HG02884 (cell line): Measurements from ENCODE around the gene MCOLN1.
A peak's percentile ranks its signal among the peaks of the same experiment; 100 is the strongest.

Experiments used
- ATAC-seq: cut with Tn5 transposase; IDR thresholded peaks from one replicate; pipeline ENCODE4 v1.9.1; 2021; ENCODE audit warnings: mild to moderate bottlenecking, moderate library complexity; ENCODE audit not compliant: unreplicated experiment

The MCOLN1 gene

DNA sequence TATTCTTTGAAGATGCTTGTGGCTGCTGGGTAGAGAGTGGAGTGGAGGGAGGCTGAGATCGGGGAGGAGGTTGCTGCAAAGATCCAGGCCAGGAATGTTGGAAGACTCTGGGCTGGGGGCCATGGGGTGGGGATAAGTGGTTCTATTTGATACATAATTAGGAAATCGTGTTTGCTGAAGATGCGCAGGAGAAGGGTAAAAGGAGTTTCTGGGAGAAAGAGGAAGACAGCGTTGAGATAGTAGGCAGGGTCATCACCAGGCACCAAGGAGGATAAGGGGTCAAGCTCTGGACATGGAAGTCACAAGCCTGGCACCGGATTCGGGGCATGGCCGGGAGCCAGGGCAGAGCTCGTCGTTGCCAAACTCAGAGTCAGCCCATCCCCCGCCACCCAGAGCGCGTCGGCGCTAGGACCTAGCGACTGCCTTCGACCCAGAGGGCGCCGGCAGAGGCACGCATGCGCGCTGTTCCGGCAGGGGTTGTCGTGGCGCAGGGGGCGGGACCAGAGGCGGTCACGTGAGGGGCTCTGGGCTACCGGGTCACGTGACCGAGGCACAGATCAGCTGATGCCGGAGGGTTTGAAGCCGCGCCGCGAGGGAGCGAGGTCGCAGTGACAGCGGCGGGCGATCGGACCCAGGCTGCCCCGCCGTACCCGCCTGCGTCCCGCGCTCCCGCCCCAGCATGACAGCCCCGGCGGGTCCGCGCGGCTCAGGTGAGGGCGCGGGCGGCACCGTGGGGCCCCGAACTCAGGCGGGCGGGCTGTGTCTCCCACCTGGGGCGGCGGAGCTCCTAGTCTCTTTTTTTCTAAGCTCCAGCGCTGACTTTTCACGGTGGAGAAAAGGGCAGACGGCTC lies at the start of gene MCOLN1:
TSS of gene MCOLN1 (plus strand) at position 553 of the 851 bp plus-strand sequence. CDS start at position 680, 127 bp downstream.
- ATAC-seq: peak; percentile 87

DNA sequence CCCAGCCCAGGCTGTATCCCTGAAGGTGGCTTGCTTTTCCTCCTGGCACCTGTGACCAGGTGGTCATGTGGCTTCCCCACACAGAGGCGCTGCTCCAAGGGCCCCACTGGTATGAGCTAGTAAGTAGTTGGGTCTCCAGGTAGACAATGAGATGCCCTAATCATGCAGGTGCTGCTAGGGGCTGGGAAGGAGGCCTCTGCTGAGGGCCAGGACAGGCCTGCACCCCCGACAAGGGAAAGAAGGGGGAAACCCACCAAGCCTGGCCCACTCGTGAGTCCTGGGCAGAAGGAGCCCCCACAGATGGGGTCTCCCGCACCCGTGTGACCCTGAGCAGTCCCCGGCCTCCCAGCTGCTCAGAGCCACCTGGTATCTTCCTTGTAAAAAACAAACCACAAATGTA lies 46.8 kb upstream of the MCOLN1 start:
- no peak for ATAC-seq

DNA sequence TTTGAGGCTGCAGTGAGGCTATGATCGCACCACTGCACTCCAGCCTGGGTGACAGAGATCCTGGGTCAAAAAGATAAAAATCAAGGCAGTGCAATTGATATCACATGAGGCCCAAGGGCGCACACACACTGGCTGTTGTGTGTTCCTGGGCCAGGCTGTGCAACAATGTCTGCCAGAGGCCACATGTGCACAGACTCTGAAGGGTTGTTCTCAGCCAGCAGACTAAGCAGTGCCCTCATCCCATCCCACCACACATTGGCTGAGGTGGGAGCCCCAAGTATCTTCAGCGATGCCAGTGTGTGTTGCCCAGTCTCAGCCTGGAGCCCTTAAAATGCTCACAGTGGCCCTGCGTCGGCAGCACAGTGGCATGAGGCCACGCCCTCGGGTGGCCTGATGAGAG lies 46.2 kb upstream of the MCOLN1 start:
- ATAC-seq: no peak

DNA sequence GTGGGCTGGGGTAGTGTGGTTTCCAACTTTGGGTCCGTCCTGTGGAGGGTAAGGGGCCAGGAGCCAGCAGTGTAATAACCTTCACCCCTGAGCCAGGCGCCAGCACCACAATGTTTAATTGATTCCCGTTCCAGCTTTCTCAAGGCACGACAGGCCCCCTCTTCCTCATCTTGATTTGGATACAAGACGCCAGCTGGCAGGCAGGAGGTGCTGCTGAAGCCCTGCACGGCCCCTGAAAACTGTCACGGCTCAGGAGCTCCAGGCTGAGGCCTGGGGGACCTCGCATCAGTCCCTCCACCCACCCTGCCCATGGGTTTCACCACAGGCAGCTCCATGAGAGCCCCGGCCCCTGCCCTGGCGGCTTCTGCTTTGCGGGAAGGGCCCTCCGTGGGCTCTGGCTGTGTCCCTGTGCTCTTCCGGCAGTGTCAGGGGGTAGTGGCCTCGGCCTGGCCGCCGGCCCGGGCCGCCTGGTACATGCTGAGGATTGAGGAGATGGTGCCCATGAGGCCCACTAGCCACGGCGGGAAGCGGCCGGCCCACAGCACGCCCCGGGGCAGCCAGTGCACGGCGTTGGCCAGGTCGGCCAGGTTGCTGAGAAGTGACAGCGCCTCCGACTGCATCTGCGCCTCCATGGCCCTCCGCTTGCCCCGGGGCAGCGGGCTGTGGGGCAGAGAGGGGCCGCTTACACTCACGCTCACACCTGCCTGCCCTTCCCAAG lies 45.5 kb upstream of the MCOLN1 start:
- no peak for ATAC-seq

DNA sequence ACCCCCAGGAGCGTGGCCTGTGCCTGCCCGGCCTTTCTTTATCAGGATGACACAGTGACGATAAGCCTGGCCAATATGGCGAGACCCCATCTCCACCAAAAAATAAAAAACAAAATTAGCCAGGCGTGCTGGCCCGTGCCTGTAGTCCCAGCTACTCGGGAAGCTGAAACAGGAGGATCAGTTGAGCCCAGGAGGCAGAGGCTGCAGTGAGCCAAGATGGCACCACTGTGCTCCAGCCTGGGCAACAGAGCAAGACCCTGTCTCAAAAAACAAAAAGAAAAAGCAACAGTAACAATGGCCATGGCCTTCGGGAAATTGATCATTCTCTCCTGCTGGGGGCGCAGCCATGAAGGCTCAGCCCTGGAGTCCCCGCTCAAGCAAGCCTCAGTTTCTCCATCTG lies 44.7 kb upstream of the MCOLN1 start:
- ATAC-seq: no peak

DNA sequence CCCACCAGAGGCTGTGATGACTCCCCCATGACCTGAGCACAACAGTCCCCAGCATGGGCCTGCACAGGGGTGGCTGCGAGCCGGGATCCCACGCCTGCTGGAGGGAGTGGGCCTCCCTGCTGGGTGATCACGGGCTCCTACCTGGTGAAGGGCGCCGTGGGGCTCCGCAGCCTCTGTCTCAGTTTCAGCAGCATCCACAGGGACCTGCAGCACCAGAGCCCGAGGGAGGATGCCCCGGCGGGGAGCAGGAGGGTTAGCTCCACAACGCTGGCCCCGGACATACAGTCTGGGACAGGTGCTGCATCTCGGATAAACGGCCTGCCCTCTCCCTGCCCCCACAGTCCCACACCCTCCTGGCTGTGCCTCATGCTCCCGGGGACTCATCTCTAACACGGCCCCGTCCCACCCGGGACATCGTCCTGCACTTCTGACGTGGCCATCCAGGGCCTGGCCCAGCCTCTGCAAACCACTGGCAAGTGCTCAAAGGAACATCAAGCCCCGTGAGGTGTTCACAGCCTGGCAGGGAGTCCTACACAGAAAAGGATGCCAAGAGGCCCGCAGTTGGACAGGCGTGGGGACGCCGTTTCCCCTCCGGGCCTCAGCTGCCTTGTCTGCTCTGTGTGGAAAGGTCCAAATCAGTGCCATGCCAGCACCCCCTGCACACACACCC lies 44.1 kb upstream of the MCOLN1 start:
- no peak for ATAC-seq

DNA sequence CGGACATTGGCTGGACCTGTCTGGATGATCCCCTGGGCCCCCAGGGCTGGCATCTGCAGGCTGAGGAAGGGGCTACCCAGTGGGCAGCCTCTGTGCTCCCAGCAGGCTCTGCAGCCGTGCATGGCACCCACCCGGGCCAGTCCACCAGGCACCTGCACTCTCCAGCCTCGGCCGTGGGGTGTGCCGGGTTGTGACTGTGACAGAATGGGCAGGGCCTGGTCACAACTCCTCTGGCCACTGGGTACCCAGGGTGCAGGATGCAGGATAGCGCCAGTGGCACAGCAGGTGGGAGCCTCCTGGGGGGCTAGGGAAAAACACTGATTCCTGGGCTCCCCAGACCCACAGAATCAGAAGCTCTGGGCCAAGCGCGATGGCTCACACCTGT lies 43.6 kb upstream of the MCOLN1 start:
- ATAC-seq: no peak

DNA sequence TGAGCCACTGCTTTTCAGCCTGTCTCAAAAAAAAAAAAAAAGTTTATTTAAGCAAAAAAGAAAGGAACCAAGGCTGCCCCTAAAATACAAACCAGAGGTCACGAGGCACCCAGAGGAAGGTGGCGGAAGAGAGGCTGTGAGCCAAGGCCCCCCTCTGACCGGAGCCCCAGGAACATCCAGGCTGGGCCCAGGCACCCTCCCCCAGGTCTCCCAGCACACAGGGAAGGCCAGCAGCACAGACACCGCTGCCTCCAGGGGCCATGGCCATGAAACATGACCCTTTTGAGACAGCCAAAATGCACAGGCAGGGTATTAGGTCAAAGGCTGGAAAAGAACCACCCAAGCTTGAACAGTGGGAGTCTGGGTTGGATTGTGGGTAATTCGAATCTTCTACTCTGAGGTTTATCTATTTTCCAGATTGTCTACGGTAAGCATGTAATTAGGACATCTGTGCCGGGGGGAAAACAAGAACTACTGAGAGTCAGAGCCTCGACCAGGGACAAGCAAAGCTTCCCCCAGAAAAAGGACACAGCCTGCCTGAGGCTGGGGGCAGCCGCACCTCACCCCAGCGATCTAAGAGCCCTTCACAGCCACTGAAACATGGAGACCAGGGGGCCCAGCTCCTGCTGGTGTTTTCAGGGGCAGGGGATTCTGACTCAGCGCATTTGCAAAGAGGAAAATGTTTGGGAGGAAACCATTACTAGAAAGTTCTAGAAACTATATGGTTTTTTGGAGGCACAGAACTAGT lies 42.0 kb upstream of the MCOLN1 start:
- ATAC-seq: no peak

DNA sequence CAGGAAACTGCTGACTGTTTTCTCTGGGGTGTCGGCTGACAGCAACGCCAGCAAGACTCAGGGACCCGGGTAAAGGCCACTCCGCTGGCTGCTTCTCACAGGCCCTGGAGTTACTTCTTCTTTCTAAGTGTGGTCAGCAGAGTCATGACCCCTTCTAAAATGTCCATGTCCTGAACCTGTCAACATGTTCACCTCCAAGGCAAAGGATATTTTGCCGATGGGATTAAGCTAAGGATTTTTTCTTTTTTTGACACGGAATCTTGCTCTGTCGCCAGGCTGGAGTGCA lies 41.5 kb upstream of the MCOLN1 start:
- no peak for ATAC-seq

DNA sequence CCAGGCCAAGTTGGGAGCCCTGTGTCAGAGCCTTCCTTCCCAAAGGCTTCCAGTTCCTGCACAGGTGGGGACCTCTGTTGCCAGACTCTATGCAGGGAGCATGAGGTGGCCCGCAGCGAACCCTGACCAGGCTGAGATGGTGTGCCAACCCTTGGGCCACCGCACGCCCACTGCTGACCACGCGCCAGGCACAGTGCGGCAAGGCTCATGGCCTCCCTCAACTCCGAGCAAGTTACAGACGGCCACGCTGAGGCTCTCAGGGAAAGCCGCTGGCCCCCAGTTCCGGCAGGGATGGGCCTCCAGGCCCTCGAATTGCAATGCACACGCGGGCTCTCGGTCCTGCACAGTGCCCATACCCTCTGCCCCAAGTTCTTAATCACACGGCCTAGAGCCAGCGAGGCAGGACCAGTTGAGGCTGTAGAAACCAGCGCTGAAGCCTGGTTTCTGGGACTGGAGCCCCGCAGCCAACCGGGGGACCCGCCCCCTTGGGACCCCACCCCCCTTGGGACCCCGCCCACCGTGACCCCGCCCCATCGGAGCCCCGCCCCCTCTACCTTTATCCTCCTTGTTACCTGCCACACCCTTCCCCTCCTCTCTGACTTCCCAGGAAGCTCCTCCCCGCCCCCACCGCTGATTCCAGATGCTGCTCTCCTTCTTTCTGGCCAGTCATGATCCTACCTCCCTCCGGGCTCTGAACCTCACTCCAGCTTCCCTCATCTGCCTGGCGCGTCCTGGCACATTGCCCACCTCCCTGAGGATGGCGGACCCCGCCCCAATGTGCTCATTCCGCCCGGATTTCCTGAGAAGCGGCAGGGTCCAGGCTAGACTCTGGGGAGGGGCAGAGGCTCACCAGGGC lies 39.6 kb upstream of the MCOLN1 start:
- no peak for ATAC-seq

DNA sequence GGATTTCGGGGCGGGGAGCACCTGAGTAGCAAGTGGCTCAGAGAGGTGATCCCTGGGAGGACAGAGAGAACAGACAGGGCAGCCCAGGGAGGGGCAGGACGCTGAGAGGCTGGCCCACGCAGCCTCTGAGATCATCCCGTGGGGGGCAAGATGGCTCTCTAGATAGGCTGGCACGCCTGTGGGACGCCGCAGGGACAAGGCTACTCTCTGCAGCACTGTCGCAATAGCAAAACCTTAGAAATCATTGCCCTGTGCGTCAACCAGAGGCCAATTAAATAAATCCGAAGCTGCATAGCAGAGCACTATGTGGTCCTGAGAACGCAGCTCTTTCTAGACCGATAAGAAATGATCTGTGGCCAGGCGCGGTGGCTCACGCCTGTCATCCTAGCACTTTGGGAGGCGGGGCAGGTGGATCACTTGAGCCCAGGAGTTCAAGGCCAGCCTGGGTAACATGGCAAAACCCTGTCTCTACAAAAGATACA lies 38.7 kb upstream of the MCOLN1 start:
- no peak for ATAC-seq

DNA sequence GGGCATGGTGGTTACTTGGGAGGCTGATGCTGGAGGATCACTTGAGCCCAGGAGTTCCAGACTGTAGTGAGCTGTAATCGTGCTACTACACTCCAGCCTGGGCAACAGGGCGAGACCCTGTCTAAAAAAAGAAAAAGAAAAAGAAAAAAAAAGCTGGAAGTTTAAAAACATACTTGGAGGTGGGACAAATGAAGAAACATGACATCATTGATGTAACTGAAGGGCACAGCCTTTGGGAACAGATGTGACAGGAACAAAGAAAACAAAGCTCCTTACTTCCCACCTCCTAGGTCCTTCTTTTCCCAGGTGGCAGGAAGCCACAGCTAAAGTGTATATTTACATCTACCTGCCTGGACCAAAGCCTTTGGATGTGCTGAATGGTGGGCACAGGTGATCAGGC lies 35.5 kb upstream of the MCOLN1 start:
- no peak for ATAC-seq

DNA sequence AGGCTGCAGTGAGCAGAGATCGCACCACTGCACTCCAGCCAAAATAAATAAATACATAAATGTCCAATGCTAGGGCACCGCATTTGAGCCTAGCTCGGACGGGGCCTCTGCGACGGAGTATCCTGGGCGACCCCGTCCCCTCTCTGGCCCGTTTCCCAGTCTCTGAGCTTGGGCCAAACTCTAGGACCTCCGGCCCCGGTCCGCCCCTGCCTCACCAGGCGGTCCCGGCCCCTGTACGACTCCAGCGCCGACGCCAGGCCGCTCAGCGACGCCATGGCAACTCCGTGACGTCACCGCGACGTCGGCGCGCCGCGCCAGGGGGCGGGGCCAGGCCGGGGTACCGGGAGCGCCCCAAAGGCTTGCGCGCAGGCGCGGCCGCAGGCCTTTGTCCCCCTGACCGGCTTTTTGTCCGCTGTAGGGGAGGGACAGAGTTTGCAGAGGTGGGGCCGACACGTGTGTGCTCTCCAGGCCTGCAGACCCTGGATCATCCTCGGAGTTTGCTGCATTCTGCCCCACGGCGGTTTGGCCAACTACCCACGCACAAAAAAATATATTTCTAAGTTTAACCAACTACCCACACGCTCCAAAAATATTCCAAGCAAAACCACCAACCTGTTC lies 33.6 kb upstream of the MCOLN1 start, which contains the start of gene PEX11G:
TSS of gene PEX11G (minus strand) at position 300 of the 618 bp plus-strand sequence. CDS start at position 275, 25 bp downstream.
- ATAC-seq: no peak

DNA sequence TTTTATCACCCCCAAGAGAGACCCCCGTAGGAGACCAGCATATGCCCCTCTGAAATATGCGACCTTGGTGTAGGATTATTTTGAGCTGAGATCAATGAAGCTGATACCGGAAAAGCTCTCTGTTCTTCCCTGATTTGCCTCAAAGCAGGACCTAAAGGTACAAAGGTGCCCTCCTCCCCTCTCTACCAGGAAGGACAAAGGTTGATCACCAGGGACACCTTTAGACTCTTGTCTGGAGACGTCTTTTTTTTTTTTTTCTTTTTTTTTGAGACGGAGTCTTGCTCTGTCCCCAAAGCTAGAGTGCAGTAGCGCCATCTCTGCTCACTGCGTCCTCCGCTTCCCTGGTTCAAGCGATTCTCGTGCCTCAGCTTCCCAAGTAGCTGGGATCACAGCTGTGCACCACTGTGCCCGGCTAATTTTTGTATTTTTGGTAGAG lies 32.8 kb upstream of the MCOLN1 start:
- ATAC-seq: no peak

DNA sequence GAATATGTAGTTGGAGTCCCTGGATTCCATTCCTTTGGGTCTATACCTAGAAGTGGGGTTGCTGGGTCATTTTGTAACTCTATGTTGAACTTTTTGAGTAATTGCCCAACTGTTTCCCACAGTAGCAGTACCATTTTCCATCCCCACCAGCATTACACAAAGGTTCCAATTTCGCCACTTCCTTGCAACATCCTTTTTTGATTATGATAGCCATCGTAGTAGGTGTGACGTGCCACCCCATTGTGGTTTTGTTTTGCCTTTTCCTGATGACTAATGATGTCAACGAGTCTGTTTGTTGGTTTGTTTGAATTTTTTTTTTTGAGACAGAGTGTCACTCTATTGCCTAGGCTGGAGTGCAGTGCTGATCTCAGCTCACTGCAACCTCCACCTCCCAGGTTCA lies 30.3 kb upstream of the MCOLN1 start:
- ATAC-seq: no peak

DNA sequence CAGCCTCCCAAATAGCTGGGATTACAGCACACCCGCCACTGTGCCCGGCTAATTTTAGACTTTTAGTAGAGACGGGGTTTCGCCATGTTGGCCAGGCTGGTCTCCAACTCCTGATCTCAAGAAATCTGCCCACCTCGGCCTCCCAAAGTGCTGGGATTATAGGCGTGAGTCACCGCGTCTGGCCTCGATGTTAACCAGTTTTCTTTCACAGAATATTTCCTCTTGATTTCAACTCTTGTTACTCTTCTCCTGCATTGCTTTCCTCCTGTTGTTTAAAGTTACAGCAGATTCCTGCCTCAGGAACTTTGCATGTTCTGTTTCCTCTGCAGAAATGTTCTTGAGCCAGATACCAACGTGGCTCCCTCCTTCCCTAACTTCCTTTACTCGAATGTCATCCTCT lies 29.9 kb upstream of the MCOLN1 start:
- no peak for ATAC-seq

DNA sequence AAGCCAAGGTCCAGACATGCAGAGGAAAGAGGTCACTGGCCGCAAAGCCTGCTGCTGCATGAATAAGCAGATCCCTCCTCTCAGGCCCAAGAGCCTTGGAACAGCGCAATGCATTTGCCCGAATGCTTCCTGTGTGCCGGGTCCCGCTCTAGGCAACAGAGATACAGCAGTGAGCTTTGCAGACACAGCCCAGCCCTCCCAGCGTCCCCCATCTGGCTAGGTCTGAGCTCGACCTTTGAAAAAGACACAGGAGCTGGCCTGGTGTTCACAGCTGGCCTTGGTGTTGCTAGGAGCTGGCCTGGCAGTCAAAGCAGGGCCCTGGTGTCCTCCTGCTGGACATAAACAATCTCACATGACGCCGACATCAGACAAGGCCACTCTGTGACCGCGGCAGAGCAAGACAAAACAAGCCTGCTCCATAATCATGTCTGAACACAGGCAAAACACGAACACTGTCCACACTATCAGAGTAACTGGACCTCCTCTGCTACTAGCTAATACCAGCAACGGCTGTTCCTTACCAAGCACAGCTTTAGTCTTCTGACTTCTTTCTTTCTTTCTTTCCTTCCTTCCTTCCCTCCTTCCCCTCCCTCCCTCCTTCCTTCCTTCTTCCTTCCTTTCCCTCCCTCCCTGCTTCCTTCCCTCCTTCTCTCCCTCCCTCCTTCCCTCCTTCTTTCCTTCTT lies 27.9 kb upstream of the MCOLN1 start:
- ATAC-seq: no peak

DNA sequence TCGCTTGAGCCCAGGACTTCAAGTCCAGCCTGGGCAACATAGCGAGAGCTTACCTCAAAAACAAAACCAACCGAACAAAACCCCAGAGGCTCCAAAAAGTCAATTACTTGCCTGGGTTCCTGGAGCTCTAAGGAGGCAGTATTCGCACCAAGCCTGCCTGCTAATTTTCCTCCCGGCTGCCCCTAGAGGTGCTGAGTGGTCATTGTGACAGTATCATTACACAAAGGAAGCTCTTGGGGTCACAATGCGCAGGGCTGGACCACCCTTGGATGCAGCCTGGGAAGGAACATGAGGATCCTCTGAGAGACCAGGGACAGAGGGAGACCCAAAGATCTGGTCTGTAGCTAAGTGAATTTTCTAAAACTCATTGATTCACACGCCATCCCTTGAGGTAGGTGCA lies 25.1 kb upstream of the MCOLN1 start:
- no peak for ATAC-seq

DNA sequence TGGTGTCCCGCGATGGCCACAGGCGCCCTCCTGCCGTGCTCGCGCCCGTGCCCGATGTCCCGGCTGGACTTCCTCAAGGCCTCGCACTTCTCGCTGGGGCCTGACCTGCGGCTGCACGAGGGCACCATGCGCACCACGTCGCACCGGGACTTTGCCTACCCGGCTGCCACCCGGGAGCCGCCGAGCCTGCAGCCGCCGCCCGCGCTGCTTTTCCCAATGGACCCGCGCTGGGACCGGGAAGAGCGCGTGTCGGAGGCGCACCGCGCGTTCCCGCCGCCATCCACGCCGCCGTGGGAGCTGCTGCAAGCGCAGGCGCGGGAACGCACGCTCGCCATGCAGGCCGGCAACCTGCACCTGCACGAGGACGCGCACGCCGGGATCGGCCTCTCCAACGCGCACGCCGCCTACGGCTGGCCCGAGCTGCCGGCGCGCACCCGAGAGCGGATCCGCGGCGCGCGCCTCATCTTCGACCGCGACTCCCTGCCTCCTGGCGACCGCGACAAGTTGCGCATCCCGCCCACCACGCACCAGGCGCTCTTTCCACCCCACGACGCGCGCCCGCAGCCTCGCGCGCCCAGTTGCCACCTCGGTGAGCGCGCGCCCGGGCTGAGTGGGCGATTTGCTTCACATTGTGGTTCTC lies 21.5 kb upstream of the MCOLN1 start:
- ATAC-seq: no peak
